NCI-H2107 (cell line): ENCODE data around the gene OMP.
"Not testable (repeated sequence)": the region's sequence is repeated elsewhere in the genome, so short reads cannot be mapped to it uniquely, and the experiment has no call there.

ENCODE experiments used
- DNase-seq: peaks from one replicate; lab custom pipeline; 2025; lab: John Stamatoyannopoulos, UW

The OMP gene

DNA sequence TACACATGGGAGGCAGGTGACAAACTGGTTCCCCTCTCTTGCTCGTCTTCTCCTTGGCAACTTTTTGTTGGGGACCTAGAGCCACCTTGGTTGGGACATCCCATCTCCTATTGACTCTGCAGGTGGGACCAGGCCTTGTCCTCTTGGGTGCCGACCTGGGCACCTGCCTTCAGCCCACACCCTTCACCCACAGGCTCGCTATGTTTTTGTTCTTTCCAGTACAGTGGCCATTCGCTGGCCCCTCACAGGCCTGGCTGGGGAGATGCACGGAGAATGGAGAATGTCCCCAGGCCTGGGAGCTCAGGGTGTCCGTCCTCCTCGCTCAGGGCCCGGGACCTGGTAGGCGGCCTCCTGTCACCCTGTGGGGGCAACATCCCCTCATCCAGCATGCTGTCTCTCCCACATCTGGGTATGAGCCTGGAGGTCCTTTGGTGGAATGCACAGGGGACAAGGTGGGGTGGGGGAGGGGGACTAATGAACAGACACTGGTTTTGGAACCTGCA lies 14.9 kb upstream of the OMP start:
- no peak for DNase-seq

DNA sequence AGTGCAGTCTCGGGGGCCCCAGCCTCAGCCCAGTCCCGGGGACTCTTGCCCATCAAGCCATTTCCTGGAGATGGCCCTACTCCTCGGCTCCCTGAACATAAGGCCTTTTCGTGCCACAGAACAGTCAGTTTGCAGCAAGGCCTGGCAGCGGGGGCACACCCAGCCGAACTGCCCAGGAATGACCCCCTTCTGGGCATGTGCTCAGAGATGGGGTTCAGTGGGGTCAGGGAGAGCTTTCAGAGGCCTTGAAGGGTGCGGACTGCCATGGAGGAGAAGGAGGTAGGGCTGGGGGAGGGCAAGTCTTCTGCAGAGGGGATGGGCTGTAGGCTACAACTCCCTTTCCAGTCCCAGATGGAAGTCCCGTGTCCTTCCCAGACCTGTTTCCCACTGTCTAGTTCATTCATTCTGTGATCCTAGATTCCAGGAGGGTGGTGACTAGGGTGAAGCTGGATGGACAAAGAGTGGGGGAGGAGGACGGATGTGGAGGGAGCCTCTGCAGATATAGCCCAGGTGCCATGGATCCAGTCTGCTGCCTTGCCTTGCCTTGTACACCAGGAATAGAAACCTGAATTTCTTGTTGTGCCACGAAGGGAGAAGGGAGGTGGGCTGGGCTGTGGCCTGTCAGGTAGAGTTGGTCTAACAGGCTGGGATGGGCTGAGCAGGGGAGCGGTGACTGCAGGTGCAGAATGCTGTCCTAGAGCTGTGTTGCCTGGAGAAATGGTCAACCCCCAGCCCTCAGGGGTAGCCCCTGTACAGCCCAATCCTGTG lies 14.2 kb upstream of the OMP start:
- no peak for DNase-seq

DNA sequence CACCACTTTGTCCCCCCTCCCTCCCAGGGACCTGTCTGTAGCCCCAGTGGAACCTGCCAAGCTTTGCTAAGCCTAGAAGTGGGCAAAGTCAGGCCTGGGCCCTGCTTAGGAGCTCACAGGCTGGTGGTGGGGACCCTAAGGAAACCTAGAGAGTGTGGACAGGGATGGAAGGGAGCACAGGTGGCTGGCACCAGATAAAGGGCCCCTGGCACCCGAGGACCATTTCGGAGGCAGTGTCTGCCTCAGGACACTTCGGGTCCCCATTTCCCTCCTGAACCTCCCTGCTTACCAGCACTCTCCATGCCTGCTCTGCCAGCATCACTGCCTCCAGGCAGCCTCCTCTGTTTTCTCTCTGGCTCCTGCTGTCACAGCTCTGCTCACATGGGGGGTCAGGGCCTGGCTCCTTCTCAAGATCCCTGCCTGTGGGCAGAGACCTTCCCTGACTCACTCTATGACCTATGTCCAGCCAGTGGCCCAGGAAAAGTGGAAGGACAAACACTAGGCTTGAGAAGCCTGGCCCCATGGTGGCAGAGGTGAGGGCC lies 13.6 kb upstream of the OMP start:
- no peak for DNase-seq

DNA sequence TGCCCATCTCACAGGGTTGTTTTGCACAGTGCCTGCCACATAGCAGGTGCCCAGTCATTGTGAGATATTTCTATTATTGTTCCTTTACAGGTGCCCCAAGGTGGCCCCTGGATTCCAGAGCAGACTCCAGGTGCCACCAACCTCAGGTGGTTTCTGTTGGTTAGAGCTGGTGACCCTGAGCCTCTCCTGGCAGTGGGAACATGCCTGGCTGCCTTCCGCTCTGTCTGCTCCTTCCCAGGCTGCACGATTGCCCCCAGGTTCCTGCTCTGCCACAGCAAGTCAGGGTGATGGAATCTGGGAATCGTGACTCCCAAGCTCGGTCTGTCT lies 12.6 kb upstream of the OMP start:
- DNase-seq = no peak

DNA sequence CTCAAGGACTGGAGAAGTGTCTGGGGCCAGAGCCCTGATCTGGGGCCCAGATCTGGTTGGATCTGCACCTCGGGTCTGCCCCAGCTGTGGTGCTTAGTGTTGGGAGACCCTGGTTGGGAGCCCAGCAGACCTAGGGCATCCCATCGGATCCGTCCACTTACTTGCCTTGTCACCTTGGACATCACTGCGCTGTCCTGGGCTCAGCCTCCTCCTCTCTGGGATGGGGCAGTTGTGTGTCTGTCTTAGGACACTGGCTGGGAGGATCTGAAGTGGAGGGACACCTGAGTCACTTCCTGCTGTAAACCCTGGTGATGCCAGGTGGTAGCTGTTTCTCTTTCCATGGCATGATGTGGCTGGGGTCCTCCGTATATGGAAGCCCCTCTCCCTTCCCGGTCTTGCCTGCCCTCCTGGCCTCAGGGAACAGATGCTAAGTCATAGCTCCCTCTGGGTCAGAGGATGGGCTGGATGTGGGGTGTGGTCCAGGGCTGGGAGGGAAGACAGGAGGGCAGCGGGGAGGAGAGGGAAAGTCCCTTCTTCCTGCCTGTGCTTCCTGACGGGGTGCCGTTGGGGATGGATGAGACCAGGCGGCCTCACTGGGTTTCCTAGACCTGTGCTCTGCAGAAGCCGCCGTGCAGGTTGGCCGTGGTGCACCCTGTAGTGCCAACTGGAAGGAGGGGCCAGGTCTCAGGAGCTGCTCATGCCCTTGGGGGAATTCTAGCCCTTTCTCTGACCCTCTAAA lies 12.1 kb upstream of the OMP start:
- DNase-seq = no peak

DNA sequence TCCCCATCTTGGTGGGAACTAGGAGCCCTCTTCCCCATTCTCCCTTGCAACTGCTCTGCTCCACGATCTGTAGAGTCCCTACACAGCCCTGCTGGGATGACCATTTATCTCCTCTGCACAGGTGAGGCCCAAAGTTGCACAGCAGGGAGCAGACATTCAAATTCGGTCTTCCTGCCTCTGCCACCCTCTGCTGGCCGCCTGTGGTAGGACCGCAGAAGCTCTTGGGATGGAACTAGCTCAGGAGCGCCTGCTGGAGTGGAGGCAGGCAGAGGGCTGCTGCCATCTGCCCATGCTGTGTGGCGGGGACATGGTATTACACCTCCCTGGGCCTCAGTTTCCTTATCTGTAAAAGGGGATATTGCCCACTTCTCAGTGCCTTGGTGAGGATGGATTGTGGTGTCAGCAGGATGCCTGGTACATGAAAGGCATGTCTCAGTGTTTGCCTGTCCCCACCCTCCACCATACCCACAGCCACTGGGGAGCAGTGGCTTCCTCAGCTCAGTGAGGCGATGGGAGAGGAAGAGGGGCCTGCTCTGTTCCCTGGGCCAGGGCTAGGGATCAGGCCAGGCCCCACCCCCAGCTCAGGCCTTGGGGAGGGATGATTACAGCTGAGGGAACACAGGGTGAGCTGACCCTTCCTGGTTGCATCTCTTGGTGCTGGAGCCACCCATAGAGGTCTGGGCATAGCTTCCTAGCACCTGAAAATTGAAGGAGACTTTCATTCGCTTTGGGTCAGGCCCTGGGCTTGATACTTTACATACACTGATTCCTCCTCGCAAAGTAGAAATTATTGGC lies 11.3 kb upstream of the OMP start:
- peak; percentile 54 for DNase-seq

DNA sequence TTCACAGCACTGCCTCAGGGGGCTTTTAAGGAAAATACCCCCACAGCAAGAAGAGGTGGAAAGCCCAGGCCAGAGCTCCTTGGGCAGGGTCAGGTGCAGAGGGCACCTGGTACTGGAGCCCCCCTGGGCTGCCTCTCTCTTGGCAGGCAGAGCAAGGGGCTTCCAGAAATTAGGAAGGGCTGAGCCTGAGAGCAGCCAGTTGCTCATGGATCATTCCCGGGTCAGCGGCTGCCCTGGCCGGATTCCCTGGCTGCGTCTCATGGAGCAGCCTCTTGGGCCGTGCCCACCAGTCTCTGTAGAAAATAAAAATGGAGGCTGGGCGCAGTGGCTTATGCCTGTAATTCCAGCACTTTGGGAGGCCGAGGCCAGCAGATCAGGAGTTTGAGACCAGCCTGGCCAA lies 10.3 kb upstream of the OMP start:
- no peak for DNase-seq

DNA sequence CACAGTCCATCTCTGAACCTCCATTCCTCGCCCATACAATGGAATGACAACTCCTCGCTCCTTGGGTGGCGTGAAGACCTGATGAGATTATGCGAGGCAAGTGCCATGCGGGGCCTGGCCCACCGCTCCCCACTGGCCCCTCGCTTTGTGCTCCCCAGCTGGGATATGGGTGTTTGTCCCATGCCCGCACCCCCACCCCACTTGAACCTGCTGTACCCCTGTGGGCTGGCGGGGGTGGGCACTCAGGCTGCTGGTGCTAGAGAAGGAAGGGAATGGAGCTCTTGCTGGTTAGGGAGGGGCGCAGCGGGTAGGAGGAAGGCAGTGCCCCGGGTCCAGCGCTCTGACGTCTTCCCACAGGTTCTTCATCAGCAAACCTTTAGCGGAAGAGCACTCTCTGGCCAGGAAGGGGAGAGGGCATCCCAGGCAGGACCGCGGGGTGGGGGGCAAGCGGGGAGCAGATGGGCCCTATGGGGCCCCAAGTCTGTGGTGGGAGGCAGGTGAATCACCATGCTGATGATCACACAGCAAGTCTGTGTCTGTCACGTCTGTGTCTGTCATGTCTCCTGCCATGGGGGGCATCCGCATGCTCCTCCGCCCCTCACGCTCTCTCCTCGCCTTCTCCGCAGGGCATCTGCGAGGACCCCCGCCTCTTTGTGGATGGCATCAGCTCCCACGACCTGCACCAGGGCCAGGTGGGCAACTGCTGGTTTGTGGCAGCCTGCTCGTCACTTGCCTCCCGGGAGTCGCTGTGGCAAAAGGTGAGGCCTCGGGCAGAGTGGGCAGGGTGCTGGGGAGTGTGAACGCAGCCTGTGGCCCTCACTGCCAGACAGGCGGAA lies 9.4 kb upstream of the OMP start:
- no peak for DNase-seq

DNA sequence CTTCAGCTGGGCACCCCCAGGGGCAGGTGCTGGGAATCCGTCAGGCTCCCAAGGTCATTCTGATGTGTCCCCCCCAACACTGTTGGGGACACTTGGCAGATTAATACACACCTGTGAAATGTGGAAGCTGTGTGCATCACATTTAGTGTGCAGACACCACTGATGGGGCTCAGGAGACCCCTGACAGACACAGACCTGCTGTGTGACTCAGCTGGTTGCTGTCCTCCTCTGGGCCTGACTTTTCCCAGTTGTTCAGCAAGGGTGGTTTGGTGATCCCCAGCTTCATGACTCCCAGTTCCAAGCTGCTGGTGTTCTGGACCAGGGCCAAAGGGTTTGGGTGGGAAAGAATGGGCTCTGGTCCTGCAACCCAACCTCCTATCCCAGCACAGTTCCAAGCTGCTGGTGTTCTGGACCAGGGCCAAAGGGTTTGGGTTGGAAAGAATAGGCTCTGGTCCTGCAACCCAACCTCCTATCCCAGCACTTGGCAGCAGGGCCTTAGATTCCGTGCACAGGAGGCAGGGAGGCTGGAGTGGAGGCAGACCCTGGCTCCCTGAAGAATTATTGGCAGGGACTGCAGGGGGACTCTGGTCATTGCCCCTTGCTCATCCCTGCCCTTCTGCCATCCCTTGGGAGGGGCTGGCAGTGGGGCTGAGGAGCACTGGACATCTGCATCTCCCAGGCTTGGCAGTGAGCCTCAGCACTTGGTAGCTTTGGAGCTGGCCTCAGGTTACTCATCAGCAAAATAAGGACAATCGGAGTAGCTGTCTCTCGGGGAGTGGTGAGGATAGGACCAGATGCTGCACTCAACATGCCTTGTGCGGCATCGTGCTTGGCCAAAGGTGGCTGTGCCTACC lies 8.4 kb upstream of the OMP start:
- no peak for DNase-seq

DNA sequence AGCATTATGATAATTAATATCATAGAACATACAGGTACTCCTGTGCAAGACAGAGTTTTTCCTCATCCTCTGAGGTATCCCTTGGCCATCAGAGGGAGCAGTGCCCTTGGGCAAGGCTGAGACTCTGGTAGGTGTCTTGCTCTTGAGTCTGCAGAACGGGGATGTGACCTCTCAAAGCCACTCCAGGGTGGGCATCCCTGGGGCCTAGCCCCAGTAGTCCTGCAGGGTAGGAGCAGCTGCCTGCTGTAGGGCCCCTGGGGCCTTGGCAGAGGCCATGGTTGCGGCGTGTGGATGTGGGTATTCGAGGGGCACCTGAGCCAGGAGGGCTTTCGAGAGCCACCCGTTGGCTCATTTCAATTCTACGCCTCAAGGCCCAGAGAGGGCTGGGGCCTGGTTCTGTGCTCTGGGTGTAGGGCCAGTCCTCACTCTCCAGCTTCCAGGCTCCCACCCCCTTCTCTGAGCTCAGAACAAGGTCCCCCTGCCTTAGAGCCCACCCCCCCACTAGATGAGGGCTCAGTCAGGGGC lies 7.7 kb upstream of the OMP start:
- no peak for DNase-seq

DNA sequence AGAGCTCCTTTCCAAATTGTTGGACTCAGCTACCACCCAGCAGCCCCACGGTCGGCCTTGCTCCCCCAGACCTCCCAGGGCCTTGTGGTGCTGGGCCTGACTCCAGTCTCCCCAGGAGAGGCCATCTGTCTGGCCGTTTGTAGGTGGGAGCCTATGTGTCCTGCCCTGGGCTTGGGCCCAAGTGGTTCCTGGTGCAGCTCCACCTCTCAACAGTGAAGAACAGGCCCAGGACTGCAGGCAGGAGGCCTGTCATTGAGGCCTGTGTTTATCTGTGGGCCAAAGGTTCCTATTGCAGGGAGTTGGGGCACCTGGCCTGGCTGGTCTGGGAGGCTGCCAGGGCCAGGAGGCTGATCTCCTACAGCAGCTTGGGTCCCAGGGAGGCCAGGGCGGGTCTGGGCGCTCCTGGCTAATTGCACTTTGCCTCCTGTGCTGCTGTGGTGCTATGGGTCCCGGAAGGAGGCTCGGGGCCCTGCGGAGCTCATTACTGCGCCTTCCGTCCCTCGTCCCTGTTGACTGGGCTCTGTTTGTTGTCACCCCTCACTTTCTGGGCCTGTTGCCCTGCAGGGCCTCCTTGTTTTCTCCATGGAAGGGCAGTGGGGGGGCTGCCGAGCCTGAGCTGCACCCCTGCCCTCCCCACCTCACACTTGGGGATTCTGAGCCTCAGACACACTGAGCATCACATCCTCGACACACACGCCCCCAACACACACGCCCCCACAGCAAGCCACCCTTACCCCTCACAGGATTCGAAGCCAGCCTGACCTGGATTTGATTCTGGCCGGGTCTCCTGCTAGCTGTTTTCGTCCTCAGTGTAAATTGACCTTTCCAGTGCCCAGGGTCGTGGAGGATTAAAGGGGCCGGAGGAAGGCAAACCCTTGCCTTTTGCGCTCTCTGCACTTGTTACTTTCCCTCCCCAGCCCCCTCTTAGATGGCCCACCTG lies 6.8 kb upstream of the OMP start:
- DNase-seq = no peak

DNA sequence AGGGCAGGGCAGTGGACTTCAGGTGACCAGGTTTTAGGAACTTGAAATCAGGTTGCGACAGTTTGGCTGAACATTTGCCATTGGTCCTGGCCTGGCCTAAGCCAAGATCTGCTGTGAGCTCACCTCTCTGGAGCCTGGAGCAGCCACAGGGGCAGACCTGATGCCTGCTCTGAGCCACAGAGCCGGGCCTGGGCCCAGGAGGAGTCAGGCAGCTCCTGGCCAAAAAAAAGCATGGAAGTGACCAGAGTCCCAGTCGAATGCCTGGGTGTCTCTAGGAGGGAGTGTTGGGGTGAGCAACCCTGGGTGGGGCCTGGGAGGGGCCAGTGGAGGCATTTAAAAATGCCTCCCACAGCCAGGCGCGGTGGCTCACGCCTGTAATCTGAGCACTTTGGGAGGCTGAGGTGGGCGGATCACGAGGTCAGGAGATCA lies 6.0 kb upstream of the OMP start:
- no peak for DNase-seq

DNA sequence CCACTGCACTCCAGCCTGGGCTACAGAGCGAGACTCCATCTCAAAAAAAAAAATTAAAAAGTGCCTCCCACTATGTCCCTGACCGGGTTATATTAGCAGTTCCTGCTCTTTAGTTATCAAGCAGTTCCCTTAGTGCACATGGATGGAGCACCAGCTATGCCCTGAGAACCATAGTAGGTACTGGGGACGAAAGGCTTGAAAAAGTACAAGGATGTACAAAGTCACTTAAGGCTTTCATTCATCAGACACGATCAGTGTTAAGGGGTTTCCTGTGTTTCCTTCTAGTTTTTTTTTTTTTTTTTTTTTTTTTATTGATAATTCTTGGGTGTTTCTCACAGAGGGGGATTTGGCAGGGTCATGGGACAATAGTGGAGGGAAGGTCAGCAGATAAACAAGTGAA lies 5.5 kb upstream of the OMP start:
- not testable (repeated sequence) for DNase-seq

DNA sequence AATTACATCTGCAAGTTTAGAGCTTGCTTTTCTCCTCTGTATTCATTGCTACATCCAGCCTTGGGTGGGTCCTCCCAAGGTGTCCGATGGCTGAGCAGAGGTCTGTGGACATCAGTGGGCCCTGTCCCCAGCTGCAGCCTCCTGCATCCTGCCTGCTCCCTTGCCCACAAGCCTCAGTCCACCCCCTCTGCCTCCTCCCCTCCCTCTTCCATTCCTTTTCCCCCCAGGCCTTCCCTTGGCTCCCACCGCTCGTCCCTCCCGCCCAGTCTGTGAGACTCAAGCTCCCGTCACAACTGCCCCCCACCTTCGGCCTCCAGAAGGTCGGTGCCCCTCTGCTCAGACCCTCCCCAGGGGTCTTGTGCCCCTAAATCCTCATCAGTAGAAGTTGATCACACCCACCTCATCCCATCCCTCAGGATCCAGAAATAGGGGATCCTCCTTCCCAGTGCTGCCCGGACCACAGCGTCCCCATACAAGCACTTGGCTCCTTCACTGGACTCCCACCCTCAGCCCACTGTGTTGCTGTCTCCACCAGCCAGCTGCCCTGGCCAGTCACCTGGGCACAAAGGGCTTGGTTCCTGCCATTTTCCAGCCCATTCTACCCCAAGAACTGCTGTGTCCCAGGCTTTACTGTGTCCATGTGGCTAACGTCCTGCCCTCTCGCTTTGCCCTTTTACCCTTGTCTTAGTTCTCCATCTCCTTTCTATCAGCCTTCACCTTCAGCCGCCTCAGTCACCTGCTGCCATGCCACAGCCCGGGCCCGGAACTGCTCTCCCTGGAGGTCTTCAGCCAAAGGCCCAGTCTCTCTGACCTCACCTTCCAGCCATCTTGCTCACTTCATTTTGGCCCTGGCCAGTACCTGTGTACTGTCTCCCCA lies 2.2 kb upstream of the OMP start:
- no peak for DNase-seq

DNA sequence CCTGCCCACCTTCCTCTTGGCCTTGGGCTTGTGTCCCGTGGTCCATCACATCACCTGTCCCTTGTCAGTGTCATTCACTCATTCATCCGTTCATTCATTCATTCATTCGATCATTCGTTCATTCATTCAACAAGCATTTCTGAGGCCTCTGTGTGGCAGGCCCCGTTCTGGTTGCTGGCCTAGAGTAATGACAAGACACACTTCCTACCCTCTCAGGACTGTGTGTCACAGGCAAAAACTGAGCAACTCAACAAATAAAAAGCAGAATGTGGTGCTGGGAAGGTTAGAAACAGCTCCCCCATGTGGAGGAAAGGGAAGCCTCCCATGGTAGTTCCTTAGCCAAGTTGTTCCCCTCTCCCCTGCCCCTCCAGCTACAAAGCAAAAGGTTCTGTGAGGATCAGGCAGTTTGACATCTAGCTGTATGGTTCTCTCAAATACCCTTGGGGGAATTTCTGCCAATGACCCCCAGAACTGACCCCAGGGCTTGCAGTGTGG lies 1.6 kb upstream of the OMP start:
- DNase-seq = no peak

DNA sequence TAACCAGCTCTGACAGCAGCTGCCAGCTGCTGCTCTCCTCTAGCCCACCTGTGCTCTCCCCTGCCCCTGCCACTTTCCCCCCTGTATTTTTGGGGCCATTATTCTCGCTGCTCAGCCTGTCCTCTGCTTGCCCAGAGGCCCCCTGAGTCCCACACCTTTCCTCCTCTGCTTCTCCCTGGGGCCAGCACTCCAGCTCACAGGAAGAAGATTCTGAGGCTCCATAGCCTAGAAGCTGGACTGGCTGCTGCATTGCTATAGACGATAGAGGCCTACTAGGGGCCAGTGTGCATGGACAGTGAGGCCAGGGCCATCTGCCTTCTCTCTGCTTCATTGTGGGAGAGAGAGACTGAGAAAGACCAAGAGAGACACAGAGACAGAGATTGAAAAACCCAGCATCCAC lies 679 bp downstream of the OMP start:
- no peak for DNase-seq

DNA sequence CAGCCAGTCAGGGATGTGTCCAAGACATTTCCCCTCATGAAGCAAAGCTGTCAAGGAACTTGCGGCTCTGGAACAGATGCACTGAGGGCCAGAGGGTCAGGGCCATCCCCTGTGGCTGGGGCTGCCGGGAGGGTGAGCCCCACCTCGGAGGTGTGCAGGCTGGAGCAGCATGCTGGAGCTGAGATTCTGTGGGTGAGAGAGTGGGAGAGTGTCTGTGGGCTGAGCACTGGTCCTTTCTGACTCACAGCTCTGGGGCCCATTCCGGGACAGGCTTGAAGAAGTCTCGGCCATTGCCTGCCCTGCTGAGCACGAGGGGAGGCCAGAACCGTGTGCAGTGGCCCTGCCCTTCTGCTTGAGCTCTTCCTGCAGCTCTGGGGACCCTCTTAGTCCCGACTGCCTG lies 2.1 kb downstream of the OMP start:
- no peak for DNase-seq

DNA sequence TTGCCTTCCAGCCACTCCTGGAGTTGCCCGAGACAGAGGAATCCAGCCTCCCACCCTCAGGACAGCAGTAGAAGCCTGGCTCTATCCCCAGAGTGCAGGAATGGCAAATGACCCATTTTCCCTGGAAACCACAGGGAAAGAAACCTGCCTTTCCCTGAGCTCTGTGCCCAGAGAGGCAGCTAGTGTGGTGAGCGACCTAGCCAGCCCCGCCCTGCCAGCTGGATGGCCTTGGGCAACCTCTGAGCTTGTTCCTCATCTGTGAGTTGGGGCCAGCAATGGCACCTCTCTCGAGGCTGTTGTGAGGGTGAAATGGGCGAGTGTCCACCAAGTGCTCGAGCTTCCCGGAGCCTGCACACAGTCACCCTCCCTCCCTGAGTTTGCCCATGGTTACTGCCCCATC lies 3.7 kb downstream of the OMP start:
- no peak for DNase-seq
